Hematopoietic multipotent progenitor cell treated with erythropoietin and hydrocortisone succinate and interleukin-3 and kit ligand, for 6 days (in vitro differentiated cells): Measurements from ENCODE around the gene TIMM10.

Experiments
- DNase-seq: peaks from one replicate; pipeline ENCODE4 v3.0.0-alpha.2; 2015

TIMM10 gene

DNA sequence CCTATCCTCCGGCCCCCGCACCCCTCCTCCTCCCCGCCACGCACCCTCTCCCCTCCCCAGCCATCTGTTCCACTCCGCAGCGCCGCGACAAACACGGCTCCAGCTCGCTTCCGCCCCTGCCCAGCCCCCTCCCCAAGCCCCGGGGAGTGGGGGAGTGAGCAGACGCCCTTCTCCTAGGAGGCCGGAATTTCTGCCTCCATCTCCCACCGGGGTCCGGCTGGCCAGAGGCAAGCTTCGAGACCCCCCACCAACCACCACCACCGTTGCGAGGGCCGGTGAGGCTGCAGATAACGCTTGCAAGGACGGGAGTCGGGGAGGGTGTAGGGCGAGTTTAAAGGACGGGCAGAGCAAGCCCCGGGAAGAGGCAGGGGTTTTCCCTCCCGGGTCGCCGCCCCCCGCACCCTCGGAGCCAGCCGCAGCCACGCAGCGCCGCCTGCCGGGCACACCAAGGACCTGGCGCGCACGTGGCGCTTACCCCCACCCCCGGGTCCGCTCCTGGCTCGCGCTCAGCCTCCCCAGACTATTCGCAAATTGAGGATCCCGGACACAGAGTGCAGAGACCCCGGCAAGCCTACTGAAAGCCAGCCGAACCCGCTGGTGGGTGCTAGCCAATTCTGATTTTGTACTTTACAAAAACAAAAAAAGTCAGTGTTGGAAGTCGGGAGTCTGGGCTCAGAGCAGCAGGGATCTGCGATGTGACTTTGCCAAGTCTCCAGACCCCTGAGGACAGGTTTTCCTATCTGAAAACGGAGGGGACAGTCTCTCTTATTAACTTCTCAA lies 47.6 kb downstream of the TIMM10 start:
- peak; percentile 79 for DNase-seq

DNA sequence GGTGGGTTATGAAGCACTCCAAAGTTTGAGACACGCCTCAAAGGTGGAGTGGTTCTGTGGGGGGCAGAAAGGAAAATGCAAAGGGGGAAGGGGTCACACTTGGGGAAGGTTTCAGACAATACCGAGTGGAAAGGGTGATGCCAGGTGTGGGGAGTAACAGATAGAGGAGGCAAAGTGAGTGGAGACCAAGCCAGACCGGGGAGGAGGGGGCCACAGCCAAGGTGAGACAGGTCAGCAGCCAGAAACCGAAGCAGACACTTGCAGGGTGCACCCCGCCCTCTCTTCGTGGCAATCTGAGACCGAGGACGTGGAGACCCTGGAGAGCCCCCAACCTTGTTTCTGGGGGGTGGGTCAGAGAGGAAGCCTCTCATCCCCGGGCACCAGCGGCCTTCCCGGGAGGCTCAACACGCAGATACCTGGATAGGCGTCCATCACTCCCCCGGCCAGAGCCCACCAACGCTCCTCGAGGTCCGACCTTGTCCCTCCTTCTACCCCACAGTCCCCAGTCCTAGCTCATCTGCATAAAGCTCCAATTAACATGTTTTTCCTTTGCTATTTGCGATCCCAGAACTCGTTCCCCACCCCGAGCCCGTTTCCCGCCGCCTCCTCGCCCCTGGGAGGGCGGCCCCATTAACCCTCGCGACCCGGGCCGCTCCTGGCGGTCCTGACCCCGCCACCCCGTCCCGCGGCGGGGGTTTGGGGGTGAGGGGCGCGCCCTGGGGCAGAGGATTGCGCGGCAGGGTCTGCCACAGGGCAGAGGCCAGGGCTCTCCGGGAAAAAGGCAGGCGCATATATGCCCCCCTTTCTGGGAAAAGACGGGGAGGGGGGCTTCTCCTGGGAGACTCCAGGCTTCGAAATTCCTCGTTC lies 48.4 kb downstream of the TIMM10 start:
- DNase-seq: no peak

DNA sequence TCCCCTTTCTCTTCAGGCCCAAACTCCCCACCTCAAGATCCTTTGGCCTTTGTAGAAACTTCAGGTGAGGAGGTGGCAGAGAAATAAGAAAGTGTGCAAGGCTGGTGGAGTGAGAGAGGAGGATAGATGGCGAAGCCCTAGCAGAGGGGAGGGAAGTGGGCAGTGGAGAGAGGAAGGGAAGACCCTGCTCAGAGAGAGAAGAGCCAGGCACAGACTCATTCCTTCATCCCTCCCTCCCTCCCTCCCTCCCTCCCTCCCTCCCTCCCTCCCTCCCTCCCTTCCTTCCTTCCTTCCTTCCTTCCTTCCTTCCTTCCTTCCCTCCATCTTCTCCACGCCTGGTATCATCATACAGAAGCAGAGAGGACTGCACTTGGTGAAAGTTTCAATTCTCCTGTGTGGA lies 49.2 kb downstream of the TIMM10 start:
- no peak for DNase-seq

DNA sequence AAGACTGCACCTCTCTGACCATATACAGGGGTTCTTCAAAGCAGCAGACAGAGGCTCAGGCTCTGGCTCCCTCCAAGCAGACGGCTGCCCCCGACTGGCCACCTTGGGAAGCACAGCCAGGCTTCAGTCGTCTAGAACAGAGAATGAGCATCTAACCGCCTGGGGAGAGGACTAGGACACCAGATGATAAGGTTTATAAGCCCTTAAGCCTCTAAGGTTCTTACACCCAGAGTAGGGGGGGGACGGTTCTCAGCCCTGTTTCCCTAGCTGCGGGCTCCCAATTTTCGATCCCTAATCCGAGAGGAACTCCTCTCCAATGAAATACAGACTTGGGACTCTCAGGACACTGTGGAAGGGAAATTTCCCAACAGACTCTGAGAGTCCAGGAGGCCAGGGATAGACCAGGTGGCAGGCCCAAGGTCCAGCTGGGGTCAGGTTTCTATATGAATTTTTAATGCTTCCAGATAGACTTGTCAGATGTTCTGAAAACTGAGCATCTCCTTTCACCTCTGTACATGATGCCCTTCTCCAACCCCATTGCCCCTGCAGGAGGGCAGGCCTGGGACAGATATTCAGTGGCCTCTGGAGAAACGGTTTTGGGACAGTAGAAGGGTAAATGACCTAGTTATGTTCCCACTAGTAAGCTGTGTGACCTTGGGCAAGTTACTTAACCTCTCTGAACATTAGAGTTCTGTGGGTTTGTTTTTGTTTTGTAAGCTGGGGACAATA lies 50.0 kb downstream of the TIMM10 start:
- DNase-seq: peak; percentile 92

DNA sequence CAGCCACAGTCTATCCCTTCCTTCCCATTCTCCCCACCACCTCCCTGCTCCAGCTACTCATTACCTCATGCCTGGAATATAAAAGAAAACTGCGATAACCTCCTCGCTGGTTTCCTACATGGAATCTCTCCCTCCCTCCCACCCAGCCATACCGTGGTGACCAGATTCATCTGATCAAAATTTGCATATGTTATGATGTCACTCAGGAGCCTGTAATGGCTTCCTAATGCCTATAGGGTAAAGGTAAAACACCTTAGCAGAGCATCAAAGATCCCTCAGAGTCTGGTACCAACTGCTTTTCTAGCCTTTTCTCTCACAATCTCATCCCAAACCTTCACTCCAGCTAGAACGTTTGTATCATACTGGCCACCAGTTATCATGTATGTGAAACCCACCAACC lies 50.6 kb downstream of the TIMM10 start:
- no peak for DNase-seq

DNA sequence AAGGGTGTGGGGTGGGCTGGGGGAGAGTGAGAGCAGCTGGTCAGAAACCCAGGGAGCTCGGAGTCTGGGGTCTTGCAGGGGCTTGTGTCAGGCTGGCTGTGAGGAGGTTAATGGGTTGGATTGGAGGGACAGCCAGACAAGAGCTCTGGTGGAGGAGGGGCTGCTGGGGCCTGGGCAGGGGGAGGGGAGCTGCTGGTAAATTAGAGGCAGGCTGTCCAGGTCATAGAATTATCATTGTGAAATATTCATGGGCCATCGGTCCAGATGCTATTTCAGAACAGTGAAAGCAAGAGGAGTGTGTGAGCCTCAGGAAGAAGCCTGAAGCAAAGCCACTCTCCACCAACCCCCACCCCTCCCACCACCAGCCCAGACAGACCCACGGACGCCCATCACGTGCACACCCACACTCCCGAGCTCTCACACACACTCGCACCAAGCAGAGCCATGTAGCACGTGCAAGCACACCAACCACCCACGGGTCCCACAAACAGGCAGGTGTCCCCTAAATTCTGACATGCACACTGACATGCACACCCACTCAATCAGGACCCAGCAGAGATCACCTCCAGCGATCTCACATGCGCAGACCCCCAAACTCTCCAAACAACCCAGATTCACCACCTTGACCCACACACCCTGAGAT lies 51.4 kb downstream of the TIMM10 start:
- DNase-seq: no peak
